CD4-positive, alpha-beta T cell (primary cell): Measurements from ENCODE around the gene EPSTI1. TPM values are rescaled to one million over a fixed set of nuclear protein-coding genes. Genes with fewer than 3 reads are reported as not detected.

Experiments
- ATAC-seq: fragments of 200-7000 bp; cut with Tn5 transposase; one replicate; pipeline ENCODE4 v1.10.0; 2022; ENCODE audit warnings: mild to moderate bottlenecking; ENCODE audit not compliant: poor library complexity
- CTCF ChIA-PET: fragments of 350-600 bp; sonication (Branson Sonifier 250); formaldehyde crosslinking; loops from one replicate; lab custom pipeline; 2021; ENCODE audit warnings: antibody characterized with exemption, inconsistent platforms; lab: Charles Lee
- POLR2A ChIA-PET: fragments of 350-600 bp; sonication (Branson Sonifier 250); formaldehyde crosslinking; loops from one replicate; lab custom pipeline; 2021; ENCODE audit warnings: antibody characterized with exemption, inconsistent platforms; lab: Charles Lee
- DNase-seq, 14 experiments: peaks; one replicate each; pipeline ENCODE4 v3.0.0-alpha.2; 2013 to 2020; ENCODE audit warnings: mixed read lengths in 2 of 14
- H3K27ac ChIP-seq, 2 donors: one replicate each; pipeline versions ENCODE4 v1.5.1 to v1.7.0; 2013; ENCODE audit warnings: low read length in 2 of 2, low read depth in 1 of 2, mild to moderate bottlenecking in 1 of 2
- H3K27me3 ChIP-seq, 2 experiments: 1 replicate in 1 of 2; 2 replicates in 1 of 2; pipeline versions ENCODE4 v1.6.1 to v1.7.0; 2013; ENCODE audit warnings: low read length in 2 of 2, control low read depth in 1 of 2, mild to moderate bottlenecking in 1 of 2, moderate library complexity in 1 of 2; ENCODE audit not compliant: insufficient read depth in 2 of 2, control insufficient read depth in 1 of 2
- H3K36me3 ChIP-seq: one replicate; pipeline ENCODE4 v1.6.1; 2013; ENCODE audit warnings: low read length, control low read depth; ENCODE audit not compliant: insufficient read depth
- H3K4me1 ChIP-seq: one replicate; pipeline ENCODE4 v1.6.1; 2013; ENCODE audit warnings: low read length, control low read depth; ENCODE audit not compliant: insufficient read depth
- H3K4me3 ChIP-seq: one replicate; pipeline ENCODE4 v1.5.1; 2013; ENCODE audit warnings: mild to moderate bottlenecking, low read length, moderate library complexity
- H3K9me3 ChIP-seq, 2 experiments: 1 replicate in 1 of 2; 2 replicates in 1 of 2; pipeline versions ENCODE4 v1.6.1 to v1.7.0; 2013; ENCODE audit warnings: low read length in 2 of 2, mild to moderate bottlenecking in 2 of 2, control low read depth in 1 of 2, moderate library complexity in 1 of 2; ENCODE audit not compliant: control insufficient read depth in 1 of 2, insufficient read depth in 1 of 2
- H3K27ac Mint-ChIP-seq: one replicate; pipeline ENCODE4 v1.8.0; 2020; ENCODE audit warnings: mixed read lengths
- H3K27me3 Mint-ChIP-seq: one replicate; pipeline ENCODE4 v1.8.0; 2021; ENCODE audit warnings: mixed read lengths
- H3K36me3 Mint-ChIP-seq: one replicate; pipeline ENCODE4 v1.8.0; 2021; ENCODE audit warnings: low read depth, mixed read lengths
- H3K4me1 Mint-ChIP-seq: one replicate; pipeline ENCODE4 v1.8.0; 2021; ENCODE audit warnings: low read depth, mixed read lengths
- H3K4me3 Mint-ChIP-seq: one replicate; pipeline ENCODE4 v1.8.0; 2020; ENCODE audit warnings: mild to moderate bottlenecking, mixed read lengths
- H3K9me3 Mint-ChIP-seq: one replicate; pipeline ENCODE4 v1.8.0; 2020; ENCODE audit warnings: mixed read lengths
- intact Hi-C, 2 experiments: fragments of 100-400 bp; cut with DNase I in 1 of 2; cut with micrococcal nuclease in 1 of 2; formaldehyde crosslinking; loops; one replicate each; pipeline versions ENCODE4 v1.15.1 to v1.9.0; 2023 to 2025; cut with DNase I, micrococcal nuclease
- total RNA-seq, 174 experiments: library from RNA in 2 of 174; stranded (reverse) in 2 of 174; gene quantifications; one replicate each; pipeline ENCODE4 v1.2.3 and lab custom pipeline; 2021 to 2026
- TF ChIP-seq, protein P1 (sequence below): fragments of 200-600 bp; IDR thresholded peaks from one replicate; pipeline ENCODE4 v1.8.0; 2022; ENCODE audit warnings: antibody characterized with exemption, mild to moderate bottlenecking

Gene EPSTI1
- total RNA-seq, 2 experiments from 2014 or later, result 23.5 to 24.5 TPM

DNA sequence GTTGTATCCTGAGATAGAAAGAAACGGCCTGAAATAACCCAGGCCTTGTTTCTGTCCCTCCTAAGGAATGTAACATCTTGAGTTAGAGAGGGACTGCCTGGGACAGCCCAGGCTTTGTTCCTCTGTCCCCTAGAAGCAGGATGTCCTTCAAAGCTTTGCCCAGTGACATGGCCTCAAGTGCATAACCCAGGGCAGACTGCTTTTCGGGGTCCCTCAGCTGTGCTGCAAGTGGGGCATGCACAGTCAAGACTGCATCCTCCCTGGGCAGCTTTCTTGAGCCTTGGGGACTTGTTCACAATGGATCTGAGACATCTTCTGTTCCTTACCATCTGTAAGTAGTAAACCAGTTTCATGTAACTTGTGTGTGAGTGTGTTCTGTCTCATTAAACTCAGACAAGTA lies 7.5 kb upstream of the EPSTI1 start:
- POLR2A ChIA-PET, result no interaction called here

GRCh38 chr13:42997381-42997780 lies 5.3 kb upstream of the EPSTI1 start:
- Histone ChIP-seq H3K4me1 (peaks cover 9% of the 10 kb centered on the region), H3K27ac (no peak overlapping the region), H3K27me3 (no peaks in the 10 kb centered on the region), H3K36me3 (no peaks in the 10 kb centered on the region), H3K4me3 (no peak overlapping the region), H3K9me3 (no peaks in the 10 kb centered on the region)
- Mint-ChIP-seq H3K4me1 (peaks cover 17% of the 10 kb centered on the region), H3K36me3 (peaks cover 6% of the 10 kb centered on the region), H3K27me3 (no peaks in the 10 kb centered on the region), H3K4me3 (no peak overlapping the region), H3K27ac (no peak overlapping the region), H3K9me3 (no peaks in the 10 kb centered on the region)
- POLR2A ChIA-PET, result interaction anchor here (1.1 kb wide), 1 partner anchor 28 kb away, joined by 4 read pairs; no protein-coding TSS in a partner anchor
- ATAC-seq, result no peak
- no peak for DNase-seq
- CTCF ChIA-PET, result interaction anchor here (0.5 to 1.6 kb wide), 2 partner anchors 24 to 29 kb away, joined by 3 to 4 read pairs; no protein-coding TSS in a partner anchor
- intact Hi-C loops, result loop anchor here in 1 of 2 experiments (2.0 kb wide), 1 partner anchor 19 kb away; no protein-coding TSS in a partner anchor
- TF ChIP-seq, protein P1, sequence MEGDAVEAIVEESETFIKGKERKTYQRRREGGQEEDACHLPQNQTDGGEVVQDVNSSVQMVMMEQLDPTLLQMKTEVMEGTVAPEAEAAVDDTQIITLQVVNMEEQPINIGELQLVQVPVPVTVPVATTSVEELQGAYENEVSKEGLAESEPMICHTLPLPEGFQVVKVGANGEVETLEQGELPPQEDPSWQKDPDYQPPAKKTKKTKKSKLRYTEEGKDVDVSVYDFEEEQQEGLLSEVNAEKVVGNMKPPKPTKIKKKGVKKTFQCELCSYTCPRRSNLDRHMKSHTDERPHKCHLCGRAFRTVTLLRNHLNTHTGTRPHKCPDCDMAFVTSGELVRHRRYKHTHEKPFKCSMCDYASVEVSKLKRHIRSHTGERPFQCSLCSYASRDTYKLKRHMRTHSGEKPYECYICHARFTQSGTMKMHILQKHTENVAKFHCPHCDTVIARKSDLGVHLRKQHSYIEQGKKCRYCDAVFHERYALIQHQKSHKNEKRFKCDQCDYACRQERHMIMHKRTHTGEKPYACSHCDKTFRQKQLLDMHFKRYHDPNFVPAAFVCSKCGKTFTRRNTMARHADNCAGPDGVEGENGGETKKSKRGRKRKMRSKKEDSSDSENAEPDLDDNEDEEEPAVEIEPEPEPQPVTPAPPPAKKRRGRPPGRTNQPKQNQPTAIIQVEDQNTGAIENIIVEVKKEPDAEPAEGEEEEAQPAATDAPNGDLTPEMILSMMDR, result no peak

More for the DNA sequence above, 7.5 kb upstream of the EPSTI1 start:
- no peaks in the 10 kb centered on the region for H3K36me3 Mint-ChIP-seq
- no peak overlapping the region for H3K4me3 Mint-ChIP-seq
- ATAC-seq (no peak), DNase-seq (no peak)
- Histone ChIP-seq H3K9me3 (no peaks in the 10 kb centered on the region), H3K36me3 (no peaks in the 10 kb centered on the region), H3K4me3 (no peak overlapping the region), H3K27ac (no peak overlapping the region), H3K4me1 (no peaks in the 10 kb centered on the region), H3K27me3 (no peaks in the 10 kb centered on the region)
- TF ChIP-seq, protein P1, result no peak
- H3K27ac Mint-ChIP-seq, result no peak overlapping the region
- CTCF ChIA-PET, result no interaction called here
- H3K27me3 Mint-ChIP-seq, result no peaks in the 10 kb centered on the region
- intact Hi-C loops, result no loop called here
- H3K9me3 Mint-ChIP-seq, result no peaks in the 10 kb centered on the region
- H3K4me1 Mint-ChIP-seq, result no peaks in the 10 kb centered on the region

DNA sequence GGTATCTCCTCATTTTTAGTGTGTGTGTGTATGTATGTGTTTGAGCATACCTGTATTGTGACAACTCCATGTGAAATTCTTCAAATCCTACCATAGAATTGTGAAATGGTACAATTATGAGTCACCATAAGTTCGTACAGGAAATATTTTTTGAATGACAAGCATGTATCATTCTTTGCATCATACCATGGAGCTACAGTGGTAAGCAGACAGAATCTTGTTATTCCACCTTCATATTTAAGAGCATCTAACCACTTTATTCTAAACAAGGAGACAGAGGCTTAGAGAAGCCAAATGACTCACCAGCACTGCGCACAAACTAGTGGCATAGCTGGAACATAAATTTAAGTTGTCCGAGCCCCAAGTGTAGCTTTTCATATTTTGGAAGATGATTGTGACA lies 4.5 kb upstream of the EPSTI1 start:
- H3K9me3 Mint-ChIP-seq, result no peaks in the 10 kb centered on the region
- ChIA-PET POLR2A (no interaction called here), CTCF (interaction anchor here (0.5 to 1.6 kb wide), 2 partner anchors 25 to 28 kb away, joined by 3 to 4 read pairs; no protein-coding TSS in a partner anchor)
- peaks cover 25% of the 10 kb centered on the region for H3K4me1 Mint-ChIP-seq
- ATAC-seq (no peak), DNase-seq (peak in 2 of 14 experiments; percentile 19 to 25)
- H3K36me3 ChIP-seq, result no peaks in the 10 kb centered on the region
- no peak overlapping the region for H3K4me3 ChIP-seq
- H3K27ac ChIP-seq, result no peak overlapping the region
- TF ChIP-seq, protein P1, result no peak
- intact Hi-C loops, result loop anchor here in 1 of 2 experiments (2.0 kb wide), 1 partner anchor 20 kb away; no protein-coding TSS in a partner anchor
- H3K27me3 Mint-ChIP-seq, result no peaks in the 10 kb centered on the region
- H3K27ac Mint-ChIP-seq, result peak overlapping the region; percentile 12
- H3K27me3 ChIP-seq, result no peaks in the 10 kb centered on the region
- peaks cover 14% of the 10 kb centered on the region for H3K36me3 Mint-ChIP-seq
- no peaks in the 10 kb centered on the region for H3K9me3 ChIP-seq
- H3K4me3 Mint-ChIP-seq, result no peak overlapping the region
- H3K4me1 ChIP-seq, result peaks cover 12% of the 10 kb centered on the region
